Endometrium (tissue), 2 donors: ENCODE data around the gene SBNO2.

Experiments used
- FAIRE-seq: peaks from 2 replicates; lab custom pipeline; 2012; peaks lifted over from hg19 to GRCh38; lab: Jason Lieb, UNC
- donor health status: control.
- donor health status: control.

The SBNO2 gene

DNA sequence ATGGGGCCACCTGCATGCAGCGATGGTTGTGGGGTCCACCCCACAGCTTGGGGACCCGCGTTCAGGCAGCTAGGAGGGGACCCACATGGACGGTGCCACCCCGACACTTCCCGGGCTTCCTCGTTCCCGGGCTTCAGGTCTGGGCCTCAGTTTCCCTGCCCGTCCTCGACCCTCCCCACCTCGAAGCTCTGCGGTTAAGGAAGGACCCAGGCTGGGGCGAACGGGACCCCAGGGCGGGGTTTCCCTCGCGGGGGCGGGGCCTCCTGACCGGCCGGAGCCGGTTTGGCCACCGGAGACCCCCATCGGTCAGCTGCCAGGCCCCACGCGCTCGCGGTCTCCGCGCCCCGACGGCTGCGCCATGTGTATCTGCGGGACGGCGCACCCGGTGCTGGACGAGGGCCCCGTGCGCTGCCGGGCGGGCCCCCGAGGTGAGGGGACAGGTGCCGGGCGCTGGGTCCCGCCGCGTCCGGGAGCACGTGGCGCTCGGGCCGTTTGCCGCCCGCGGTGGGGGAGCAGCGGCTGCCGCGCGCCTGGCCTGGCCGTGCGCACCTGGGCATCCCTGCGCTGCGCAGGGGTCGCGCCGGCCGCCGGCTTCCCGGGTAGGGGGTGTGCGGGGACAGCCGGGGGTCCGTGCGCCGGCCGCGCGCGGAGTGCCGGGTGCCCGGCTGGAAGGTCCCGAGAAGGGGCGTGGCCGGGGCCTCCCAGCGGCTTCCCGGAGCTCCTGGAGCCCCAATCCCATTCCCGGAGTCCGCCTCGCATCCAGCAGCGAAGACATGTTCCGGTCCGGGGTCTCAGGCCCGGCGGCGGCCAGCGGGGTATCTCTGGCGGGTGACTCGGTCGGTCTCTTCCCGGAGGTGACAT is 102.9 kb downstream of the SBNO2 start:
- FAIRE-seq, result no peak

DNA sequence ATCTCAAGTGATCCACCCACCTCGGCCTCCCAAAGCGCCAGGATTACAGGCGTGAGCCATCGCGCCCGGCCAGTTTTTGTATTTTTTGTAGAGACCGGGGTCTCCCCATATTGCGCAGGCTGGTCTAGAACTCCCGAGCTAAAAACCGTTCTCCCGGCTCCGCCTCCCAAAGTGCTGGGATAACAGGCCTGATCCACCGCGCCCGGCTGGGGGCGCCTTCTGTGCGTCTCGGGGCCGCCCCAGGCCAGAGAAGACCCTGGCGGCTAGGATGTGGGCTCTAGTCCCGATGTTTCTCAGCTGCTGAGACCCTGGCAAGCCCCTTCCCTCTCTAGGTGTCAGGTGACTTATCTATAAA is 103.5 kb downstream of the SBNO2 start:
- no peak for FAIRE-seq

- FAIRE-seq, result no peak
These were observed 104.9 kb downstream of the SBNO2 start for GRCh38 chr19:1069009-1069779.

- no peak for FAIRE-seq
These were observed 105.8 kb downstream of the SBNO2 start for GRCh38 chr19:1068009-1069001.

DNA sequence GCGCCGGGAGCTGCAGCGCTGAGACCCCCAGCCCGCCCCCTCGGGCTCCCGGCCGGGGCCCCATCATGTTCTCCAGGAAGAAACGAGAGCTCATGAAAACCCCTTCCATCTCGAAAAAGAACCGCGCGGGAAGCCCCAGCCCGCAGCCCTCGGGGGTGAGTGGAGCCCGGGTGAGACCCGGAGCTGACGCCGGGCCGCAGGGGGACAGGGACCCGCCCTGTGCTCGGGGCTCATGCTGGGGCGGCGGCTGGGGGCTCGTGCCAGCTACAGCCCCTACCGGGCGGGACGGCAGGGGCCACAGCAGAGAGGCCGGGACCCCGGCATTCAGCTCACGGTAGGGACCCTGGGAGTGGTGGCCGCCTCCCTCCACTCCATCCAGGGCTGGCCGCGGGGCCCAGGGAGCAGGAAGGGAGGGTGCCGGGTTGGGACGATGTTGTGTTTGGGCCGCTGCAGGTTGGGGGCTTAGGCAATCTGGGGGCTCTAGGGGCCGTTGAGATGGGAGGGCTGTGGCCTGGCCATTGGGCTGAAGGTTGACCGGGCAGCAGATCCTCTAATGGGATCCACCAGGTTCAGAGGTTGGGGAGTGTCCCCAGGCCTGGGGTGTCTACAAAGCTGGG is 106.6 kb downstream of the SBNO2 start:
- FAIRE-seq, result no peak

- FAIRE-seq, result no peak
These were observed 107.2 kb downstream of the SBNO2 start, which contains the start of gene ARHGAP45 for GRCh38 chr19:1066748-1067340. Gene ARHGAP45 (plus strand): TSS chr19:1067167. CDS start chr19:1067406, 239 bp downstream.

- no peak for FAIRE-seq
These were observed 107.8 kb downstream of the SBNO2 start for GRCh38 chr19:1066251-1066747.

DNA sequence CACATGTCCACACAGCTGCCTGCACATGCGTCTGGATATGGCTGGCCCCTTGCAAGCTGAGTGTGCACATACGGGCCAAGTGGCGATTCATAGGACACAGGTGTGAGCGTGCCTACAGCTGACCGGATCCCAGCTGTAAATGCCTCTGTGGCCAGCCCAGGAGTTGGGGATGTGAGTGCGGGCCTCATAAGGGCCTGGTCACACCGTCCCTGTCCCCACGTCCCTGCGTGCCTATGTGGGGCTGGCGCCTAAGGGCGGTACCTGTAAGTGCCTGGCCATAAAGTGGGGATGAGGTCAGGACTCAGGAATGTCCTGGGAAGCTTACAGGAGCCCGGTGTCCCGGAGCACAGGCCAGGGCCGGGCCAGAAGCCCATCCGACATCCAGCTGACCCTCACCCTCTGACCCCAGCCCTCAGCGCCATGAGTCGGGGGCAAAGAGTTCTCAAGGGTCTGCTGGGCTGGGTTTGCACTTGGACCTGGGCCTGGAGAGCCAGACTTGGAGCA is 108.4 kb downstream of the SBNO2 start:
- FAIRE-seq, result no peak

- FAIRE-seq, result no peak
These were observed 109.1 kb downstream of the SBNO2 start for GRCh38 chr19:1064661-1065605.

DNA sequence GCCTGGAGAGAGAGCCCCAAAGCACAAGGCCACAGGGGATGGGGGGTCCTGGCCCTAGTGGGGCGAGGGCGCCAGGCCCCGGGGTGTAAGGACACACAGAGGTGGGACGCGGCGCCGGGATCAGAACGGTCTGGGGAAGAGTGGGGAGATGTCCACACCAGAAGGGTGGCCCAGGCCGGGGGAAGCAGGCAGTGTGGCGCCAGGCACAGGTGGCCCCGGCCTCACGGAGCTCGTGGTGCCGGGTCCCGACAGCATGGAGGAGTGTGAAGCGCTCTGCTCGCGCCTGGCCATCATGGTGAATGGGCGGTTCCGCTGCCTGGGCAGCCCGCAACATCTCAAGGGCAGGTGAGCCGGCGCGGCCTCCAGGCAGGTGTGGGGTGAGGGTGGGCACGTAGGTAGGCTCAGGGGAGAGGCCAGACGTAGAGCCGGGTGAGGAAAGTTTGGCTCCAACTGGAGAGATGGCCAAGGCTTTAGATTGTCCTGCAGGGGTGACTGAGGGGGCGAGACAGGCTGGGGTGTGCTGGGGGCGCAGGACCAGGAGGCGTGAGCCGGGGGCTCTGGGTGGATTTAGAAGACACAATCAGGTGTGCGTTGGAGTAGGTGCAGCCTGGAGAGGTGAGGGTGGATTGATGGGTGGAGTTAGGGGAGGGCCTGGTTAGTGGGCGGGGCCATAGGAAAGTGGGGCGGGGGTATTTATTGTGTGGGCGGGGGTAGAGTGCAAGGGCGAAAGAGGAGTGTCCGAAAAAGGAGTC is 110.0 kb downstream of the SBNO2 start:
- no peak for FAIRE-seq

DNA sequence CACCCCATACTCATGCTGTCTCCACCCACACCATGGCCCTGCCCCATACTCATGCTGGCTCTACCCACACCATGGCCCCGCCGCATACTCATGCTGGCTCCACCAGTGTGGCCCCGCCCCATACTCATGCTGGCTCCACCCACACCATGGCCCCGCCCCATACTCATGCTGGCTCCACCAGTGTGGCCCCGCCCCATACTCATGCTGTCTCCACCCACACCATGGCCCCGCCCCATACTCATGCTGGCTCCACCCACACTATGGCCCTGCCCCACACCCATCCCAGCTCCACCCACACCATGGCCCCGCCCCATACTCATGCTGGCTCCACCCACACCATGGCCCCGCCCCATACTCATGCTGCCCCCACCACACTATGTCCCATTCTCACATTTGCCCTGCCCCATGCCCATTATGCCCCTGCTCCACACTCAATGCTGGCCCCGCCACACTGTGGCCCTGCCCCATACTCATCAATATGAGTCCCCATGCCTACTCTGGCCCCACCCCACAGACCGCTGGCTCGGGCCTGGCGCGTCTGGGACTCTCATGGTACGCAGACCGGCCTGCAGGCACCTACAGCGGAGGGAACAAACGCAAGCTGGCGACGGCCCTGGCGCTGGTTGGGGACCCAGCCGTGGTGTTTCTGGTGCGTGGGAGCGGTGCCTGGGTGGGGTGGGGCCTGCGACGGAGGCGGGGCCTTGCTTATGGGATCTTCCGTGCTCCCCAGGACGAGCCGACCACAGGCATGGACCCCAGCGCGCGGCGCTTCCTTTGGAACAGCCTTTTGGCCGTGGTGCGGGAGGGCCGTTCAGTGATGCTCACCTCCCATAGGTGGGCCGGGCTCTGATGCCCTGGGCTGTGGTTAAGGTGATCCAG is 110.8 kb downstream of the SBNO2 start:
- FAIRE-seq, result no peak

- FAIRE-seq, result no peak
These were observed 111.6 kb downstream of the SBNO2 start for GRCh38 chr19:1062387-1063029.

DNA sequence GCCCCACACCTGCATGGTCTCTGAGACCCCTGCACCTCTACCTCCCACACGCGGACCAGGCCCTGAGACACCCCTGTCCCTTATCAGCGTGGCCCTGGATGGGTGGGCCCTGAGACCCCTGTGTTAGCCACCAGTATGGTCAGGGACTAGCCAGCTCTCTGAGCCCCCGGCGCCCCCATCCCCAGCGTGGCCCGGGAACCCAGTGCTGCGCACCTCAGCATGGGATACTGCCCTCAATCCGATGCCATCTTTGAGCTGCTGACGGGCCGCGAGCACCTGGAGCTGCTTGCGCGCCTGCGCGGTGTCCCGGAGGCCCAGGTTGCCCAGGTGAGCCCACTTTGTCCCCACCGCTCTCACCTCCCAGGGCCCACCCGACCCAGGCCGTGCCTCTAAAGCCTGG is 112.1 kb downstream of the SBNO2 start:
- FAIRE-seq, result no peak

GRCh38 chr19:1060689-1061088 is 113.4 kb downstream of the SBNO2 start:
- no peak for FAIRE-seq

DNA sequence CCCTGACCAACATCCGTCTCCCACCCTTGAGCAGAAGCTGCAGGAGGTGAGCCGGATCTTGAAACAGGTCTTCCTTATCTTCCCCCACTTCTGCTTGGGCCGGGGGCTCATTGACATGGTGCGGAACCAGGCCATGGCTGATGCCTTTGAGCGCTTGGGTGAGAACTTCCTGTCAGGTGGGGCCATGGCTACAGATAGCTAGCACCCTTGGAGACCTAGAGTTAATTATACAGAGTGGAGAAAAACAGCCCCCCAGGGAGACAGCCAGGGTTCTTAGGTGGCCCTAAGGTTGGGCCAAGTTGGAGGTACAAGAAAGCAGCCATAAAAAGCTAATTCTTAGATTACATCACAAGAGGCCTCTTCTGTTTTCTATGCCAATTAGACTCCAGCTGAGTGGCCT is 116.0 kb downstream of the SBNO2 start:
- FAIRE-seq, result no peak
